GM19193 (cell line): ENCODE results near the gene TMEM117.

ENCODE experiments used
- POLR2A ChIP-seq: IDR thresholded peaks from 4 replicates; pipeline ENCODE4 v1.6.1; 2011; ENCODE audit not compliant: insufficient read depth, insufficient read length; ENCODE audit errors: extremely low read depth

Gene TMEM117

DNA sequence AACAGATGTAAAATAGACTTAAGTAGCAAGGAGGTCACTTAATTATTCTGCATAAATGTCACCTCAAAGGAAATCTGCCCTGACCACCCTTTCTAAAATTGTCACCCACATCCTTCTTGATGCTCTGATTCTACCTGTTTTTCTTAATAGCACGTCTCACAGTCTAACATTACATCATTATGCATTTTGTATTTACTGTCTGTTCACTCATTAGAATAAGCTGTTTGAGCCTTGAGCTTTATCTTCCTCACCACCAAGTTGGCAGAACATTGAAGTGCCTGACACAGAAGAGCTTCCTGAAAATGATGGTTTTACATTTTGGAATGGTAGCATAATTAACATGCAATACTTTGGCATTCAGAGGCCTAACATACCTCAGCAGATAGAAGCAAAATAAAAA, 8.8 kb upstream of the TMEM117 start:
- TF ChIP-seq POLR2A = no peak

DNA sequence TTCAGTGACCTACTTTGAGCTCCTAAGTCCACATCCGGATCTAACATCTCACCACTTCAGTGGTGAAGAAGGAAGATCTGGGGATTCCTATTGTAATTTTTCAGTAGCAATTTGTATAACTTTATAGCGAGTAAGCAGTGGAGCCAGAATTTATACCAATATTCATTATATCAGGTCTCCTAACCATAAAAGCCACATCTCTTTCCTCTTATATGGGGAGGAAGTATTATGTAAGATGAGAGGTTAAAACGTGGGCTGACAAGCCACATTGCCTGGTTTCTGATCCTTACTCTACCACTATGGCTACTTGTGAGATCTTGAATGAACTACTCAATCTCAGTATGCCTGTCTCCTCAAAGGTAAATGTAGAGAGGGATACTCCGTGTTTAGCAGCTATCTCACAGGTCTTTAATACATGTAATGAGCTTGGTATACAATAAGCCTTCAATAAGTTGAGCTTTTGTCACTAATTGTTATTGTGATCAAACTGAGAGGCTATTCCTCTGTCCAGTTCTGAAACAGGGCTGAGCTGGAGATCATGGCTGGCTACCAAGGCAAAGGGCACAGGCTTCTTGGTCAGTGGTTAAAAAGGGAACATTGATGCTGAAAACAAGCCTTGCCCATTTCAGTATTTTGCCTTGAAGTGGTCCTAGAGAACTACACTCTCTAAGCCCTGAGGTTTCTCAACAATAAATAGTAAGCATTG, 3.3 kb upstream of the TMEM117 start:
- no peak for TF ChIP-seq POLR2A

DNA sequence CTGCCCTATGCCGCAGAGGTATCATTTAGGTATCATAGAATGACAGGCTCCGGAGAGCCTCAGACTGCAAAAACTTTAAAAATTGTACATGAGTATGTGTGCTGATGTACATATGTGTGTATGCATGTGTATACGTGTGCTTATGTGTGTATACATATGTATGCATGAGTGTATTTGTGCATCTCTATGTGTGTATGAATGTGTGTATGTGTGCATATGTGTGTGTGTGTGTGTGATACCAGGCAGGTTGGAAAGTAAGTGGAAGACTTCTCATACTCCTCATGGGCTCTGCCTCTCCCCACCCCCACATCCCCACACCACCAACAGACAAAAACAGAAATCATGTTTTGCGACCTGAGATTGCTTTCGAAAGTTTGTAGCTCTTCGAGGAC, 621 bp upstream of the TMEM117 start:
- TF ChIP-seq POLR2A = no peak

DNA sequence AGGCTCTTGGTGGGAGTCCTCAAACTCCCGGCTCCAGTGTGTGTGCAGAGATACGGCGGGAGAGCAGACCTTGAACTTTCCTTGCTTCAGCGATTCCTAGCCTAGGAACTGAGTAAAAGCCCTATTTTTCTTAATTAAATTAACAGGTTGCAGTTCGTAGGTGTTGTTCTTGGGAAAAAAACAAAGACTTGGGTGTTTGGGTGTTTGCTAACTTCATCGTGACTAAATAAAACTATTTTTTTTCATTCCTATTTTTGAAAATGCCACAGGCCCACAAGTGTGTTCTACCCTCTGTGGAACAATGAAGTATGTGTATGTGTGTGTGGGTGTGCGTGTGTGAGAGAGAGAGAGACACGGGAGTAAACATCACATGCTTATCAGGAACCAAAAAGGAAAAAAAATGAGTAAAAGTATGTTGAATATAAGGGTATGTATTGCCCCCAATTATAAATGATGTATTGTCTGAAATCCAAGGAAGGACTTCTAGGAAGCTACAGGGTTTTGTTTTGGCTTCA, 651 bp downstream of the TMEM117 start:
- no peak for TF ChIP-seq POLR2A

- no peak for TF ChIP-seq POLR2A
Observed at GRCh38 chr12:43840338-43840737, 4.5 kb downstream of the TMEM117 start.

GRCh38 chr12:43841253-43841652, 5.4 kb downstream of the TMEM117 start:
- TF ChIP-seq POLR2A = no peak

DNA sequence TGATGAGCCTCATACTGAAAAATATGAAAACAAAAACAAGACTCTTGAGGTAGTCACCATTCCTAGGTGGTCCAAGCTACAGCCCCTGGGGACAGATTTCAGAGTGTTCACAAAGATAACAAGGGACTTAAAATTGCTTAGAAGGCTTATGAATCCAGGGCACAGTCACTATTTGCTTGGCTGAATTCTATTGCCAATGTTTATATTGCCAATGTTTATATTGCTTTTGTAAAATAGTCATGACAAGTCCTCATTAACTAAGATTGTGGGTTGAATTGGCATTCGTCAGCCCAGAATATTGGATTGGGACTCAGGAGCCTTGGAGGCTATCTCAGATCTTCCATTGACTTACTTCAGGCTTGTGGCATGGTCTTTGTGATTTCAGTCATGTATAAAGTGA, 6.4 kb downstream of the TMEM117 start:
- TF ChIP-seq POLR2A = no peak

DNA sequence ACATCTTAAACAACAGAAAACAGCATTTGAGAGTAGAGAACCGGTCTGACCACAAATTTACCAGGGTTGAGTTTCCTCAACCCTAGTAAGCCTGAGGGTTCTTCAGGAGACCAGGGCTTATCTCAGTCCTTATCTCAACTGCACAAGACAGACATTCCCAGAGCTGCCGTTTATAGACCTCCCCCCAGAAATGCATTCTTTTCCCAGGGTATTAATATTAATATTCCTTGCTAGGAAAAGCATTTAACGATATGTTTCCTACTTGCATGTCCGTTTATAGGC, 12.3 kb downstream of the TMEM117 start:
- TF ChIP-seq POLR2A = no peak

- no peak for TF ChIP-seq POLR2A
Observed at GRCh38 chr12:43848786-43849185, 12.9 kb downstream of the TMEM117 start.

DNA sequence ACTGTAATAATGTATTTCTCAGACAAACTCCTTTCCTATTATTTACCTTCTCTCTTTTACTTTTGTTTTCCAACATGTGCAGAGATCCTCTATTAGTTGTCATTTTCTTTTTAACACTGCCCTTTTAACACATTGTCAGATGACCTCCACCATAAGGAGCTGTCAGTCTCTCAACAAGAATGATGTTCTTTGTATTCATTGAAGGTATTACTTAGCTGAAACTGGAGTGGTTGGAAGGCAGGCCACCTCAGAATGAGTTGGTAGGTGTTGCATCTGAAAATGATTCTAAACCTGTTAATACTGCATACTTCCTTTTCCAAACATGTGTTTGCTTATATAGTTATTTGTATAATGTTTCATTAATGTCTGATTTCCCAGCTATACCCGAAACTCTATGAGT, 16.9 kb downstream of the TMEM117 start:
- no peak for TF ChIP-seq POLR2A

GRCh38 chr12:43856972-43857371, 21.1 kb downstream of the TMEM117 start:
- TF ChIP-seq POLR2A = no peak

GRCh38 chr12:43858096-43858495, 22.2 kb downstream of the TMEM117 start:
- no peak for TF ChIP-seq POLR2A

DNA sequence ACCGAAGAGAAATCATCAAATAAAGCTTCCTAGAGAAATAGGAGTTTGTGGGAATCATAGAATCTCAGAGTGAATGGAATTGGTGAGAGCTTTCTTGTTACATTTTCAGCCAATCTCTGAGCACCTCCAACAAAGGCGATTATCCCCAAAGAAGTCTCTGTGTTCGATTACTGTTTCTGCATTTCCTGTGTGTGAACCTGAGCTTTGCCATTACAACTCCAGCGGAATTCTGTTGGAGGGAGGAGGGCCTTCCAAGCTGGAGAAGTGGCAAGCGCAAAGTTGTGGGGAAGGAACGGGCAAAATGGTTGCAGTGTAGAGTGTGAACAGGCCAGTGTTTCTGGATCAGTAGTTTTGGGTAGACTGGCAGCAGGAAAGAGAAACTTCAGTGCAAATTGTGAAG, 23.1 kb downstream of the TMEM117 start:
- no peak for TF ChIP-seq POLR2A

- no peak for TF ChIP-seq POLR2A
Observed at GRCh38 chr12:43861015-43861839, 25.3 kb downstream of the TMEM117 start.

- TF ChIP-seq POLR2A = no peak
Observed at GRCh38 chr12:43861840-43862150, 25.9 kb downstream of the TMEM117 start.

- TF ChIP-seq POLR2A = no peak
Observed at GRCh38 chr12:43863770-43864366, 28.0 kb downstream of the TMEM117 start.
